ENCODE data around the gene INAVA.
"Not testable (repeated sequence)": the region's sequence is repeated elsewhere in the genome, so short reads cannot be mapped to it uniquely, and the experiment has no call there.

Gene INAVA

DNA sequence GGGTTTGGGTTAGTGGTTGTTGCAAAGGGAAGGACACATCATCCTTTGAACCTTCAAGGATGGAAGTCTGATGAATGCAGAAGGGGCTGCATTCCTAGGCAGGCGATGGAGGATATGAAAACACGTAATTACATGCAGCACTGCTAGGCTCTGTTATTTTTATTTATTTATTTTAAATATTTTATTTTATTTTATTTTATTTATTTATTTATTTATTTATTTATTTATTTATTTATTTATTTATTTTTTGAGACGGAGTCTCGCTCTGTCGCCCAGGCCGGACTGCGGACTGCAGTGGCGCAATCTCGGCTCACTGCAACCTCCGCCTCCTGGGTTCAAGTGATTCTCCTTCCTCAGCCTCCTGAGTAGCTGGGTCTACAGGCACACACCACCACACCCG is 69.2 kb downstream of the INAVA start:
- not testable (repeated sequence) for DNase-seq (ENCODE audit: low read depth)

Measured in iris pigment epithelial cell (primary cell).